ENCODE data around the gene PTPRN.

DNA sequence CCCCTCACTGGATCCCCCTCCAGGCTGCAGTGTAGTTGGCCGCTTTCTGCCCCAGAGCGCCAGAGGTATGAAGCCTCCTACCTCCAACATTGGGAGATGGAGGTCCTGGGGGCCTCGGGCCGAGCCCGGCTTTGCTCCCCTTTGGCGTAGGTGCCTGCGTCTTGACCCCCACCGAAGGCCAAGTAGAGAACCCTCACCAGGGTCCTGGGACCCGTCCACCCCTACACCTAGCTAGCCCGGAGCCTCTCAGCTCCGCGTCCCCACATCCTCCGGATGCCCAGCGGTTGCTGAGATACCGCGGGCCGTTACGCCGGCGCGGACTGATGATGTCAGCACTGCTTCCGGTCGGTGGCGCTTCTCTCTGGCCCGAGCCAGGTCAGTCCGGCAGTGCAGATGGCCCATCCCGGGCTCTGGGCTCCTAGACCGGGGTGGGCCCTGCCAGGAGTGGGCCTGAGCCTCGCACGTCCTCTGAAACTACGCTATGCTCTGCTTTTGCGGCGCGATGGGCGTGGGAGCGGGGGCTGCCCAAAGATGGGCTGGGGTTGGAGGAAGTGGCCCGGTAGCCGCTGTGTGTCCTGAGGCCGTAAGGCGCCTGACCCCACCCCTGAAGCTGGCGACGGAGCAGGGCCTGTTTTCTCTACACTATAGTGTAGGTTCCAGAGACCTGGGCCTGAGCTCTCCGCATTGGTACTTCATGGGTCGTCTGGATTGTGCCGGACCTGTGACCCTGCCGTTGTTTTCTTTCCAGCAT, 63.9 kb downstream of the PTPRN start, which contains the start of the genes GLB1L and STK16:
- TF ChIP-seq, protein P1, sequence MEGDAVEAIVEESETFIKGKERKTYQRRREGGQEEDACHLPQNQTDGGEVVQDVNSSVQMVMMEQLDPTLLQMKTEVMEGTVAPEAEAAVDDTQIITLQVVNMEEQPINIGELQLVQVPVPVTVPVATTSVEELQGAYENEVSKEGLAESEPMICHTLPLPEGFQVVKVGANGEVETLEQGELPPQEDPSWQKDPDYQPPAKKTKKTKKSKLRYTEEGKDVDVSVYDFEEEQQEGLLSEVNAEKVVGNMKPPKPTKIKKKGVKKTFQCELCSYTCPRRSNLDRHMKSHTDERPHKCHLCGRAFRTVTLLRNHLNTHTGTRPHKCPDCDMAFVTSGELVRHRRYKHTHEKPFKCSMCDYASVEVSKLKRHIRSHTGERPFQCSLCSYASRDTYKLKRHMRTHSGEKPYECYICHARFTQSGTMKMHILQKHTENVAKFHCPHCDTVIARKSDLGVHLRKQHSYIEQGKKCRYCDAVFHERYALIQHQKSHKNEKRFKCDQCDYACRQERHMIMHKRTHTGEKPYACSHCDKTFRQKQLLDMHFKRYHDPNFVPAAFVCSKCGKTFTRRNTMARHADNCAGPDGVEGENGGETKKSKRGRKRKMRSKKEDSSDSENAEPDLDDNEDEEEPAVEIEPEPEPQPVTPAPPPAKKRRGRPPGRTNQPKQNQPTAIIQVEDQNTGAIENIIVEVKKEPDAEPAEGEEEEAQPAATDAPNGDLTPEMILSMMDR (IDR thresholded peaks at IDR 0.05), result peak; percentile 4
- no peak for TF ChIP-seq EZH2 (IDR thresholded peaks at IDR 0.05)
- no peak for TF ChIP-seq EZH2phosphoT487 (IDR thresholded peaks at IDR 0.05)

All from neural progenitor cell (in vitro differentiated cells).